Esophagus muscularis mucosa (tissue), 4 donors: ENCODE measurements around the gene SEPTIN7.

ENCODE experiments used
- EP300 ChIP-seq: sonication (generic); formaldehyde crosslinking; IDR thresholded peaks from one replicate; pipeline ENCODE4 v1.6.1; 2017; ENCODE audit warnings: antibody characterized with exemption
- POLR2A ChIP-seq: fragments of 450-650 bp; IDR thresholded peaks from one replicate; pipeline ENCODE4 v1.6.1; 2017; ENCODE audit warnings: antibody characterized with exemption, moderate library complexity, mild to moderate bottlenecking, low read depth
- POLR2AphosphoS5 ChIP-seq, 2 donors: sonication (generic); formaldehyde crosslinking; IDR thresholded peaks; one replicate each; pipeline ENCODE4 v1.6.1; 2017; ENCODE audit warnings: antibody characterized with exemption in 2 of 2
- TF ChIP-seq, protein P1 (sequence below), 3 experiments: fragments of 200-600 bp in 2 of 3; fragments of 450-650 bp in 1 of 3; sonication (generic) in 2 of 3; IDR thresholded peaks; one replicate each; pipeline ENCODE4 v1.5.1; 2017 to 2019; ENCODE audit warnings: antibody characterized with exemption in 3 of 3, mild to moderate bottlenecking in 2 of 3, moderate library complexity in 1 of 3

DNA sequence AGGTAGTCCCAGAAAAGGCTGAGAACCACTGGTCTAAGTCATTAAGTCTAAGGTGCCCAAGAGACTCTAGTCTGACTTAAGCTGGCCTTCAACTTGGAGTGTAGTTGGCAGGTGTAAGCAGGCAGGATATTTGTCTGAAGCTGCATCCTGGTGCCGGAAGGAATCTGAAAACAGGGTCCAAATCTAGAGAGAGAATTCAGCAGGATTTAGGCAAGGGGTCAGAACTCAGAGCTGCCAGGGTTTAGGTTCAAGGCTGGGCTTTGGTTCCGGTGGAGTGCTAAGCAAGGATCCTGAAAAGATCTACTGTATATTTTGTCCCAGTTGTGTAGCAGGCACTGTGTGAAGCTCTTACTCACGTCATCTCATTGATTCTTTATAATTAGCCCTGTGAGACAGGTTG, 16.5 kb upstream of the SEPTIN7 start:
- TF ChIP-seq, protein P1, sequence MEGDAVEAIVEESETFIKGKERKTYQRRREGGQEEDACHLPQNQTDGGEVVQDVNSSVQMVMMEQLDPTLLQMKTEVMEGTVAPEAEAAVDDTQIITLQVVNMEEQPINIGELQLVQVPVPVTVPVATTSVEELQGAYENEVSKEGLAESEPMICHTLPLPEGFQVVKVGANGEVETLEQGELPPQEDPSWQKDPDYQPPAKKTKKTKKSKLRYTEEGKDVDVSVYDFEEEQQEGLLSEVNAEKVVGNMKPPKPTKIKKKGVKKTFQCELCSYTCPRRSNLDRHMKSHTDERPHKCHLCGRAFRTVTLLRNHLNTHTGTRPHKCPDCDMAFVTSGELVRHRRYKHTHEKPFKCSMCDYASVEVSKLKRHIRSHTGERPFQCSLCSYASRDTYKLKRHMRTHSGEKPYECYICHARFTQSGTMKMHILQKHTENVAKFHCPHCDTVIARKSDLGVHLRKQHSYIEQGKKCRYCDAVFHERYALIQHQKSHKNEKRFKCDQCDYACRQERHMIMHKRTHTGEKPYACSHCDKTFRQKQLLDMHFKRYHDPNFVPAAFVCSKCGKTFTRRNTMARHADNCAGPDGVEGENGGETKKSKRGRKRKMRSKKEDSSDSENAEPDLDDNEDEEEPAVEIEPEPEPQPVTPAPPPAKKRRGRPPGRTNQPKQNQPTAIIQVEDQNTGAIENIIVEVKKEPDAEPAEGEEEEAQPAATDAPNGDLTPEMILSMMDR (IDR thresholded peaks at IDR 0.05), result no peak
- no peak for TF ChIP-seq POLR2A
- TF ChIP-seq EP300, result no peak
- no peak for TF ChIP-seq POLR2AphosphoS5 (IDR thresholded peaks at IDR 0.05)
